Neutrophil (primary cell): ENCODE measurements around the gene DOLPP1.

Experiments
- H3K27ac ChIP-seq: fragments of 200-600 bp; sonication (generic); 2 replicates; pipeline ENCODE4 v1.5.1; 2016; ENCODE audit warnings: mild to moderate bottlenecking, moderate library complexity
- H3K27me3 ChIP-seq: fragments of 200-600 bp; sonication (generic); 2 replicates; pipeline ENCODE4 v1.6.0; 2016; ENCODE audit warnings: mild to moderate bottlenecking
- H3K36me3 ChIP-seq: fragments of 200-600 bp; sonication (generic); 2 replicates; pipeline ENCODE4 v1.5.1; 2017
- H3K4me1 ChIP-seq, 2 experiments: fragments of 200-600 bp in 1 of 2; sonication (generic) in 1 of 2; 1 replicate in 1 of 2; 2 replicates in 1 of 2; pipeline versions ENCODE4 v1.5.1 to v1.6.1; 2013 to 2016; ENCODE audit warnings: low read depth in 1 of 2, low read length in 1 of 2, mild to moderate bottlenecking in 1 of 2, moderate library complexity in 1 of 2; ENCODE audit not compliant: control insufficient read depth in 1 of 2, insufficient read depth in 1 of 2
- H3K4me3 ChIP-seq, 2 experiments: fragments of 200-600 bp in 1 of 2; sonication (generic) in 1 of 2; 1 replicate in 1 of 2; 2 replicates in 1 of 2; pipeline ENCODE4 v1.5.1; 2013 to 2016; ENCODE audit warnings: low read depth in 1 of 2, low read length in 1 of 2, mild to moderate bottlenecking in 1 of 2, moderate library complexity in 1 of 2
- H3K9me3 ChIP-seq: fragments of 200-600 bp; sonication (generic); 2 replicates; pipeline ENCODE4 v1.5.1; 2016
- CTCF ChIP-seq: fragments of 200-600 bp; sonication (generic); IDR thresholded peaks from 2 replicates; pipeline ENCODE4 v1.5.1; 2016; ENCODE audit warnings: antibody characterized with exemption

Gene DOLPP1

GRCh38 chr9:129036241-129036922 is 44.5 kb upstream of the DOLPP1 start, which contains the start of gene MIGA2:
MIGA2 (plus strand) TSS chr9:129036626; CDS start chr9:129040595, 3,969 bp downstream.
- H3K36me3 ChIP-seq: peaks cover 5% of the 10 kb centered on the region
- peak within 1 kb of the TSS; percentile 93 to 98 for H3K4me3 ChIP-seq
- peak within 1 kb of the TSS; percentile 84 for H3K27ac ChIP-seq
- H3K27me3 ChIP-seq: no peaks in the 10 kb centered on the region
- H3K9me3 ChIP-seq: no peaks in the 10 kb centered on the region
- peaks cover 21 to 26% of the 10 kb centered on the region in 2 experiments for H3K4me1 ChIP-seq
- TF ChIP-seq CTCF: no peak

- peak overlapping the region; percentile 93 to 98 for H3K4me3 ChIP-seq
- H3K27me3 ChIP-seq: no peaks in the 10 kb centered on the region
- TF ChIP-seq CTCF: no peak
- peaks cover 13% of the 10 kb centered on the region for H3K36me3 ChIP-seq
- H3K9me3 ChIP-seq: no peaks in the 10 kb centered on the region
- H3K4me1 ChIP-seq: peaks cover 21 to 26% of the 10 kb centered on the region in 2 experiments
- H3K27ac ChIP-seq: peak overlapping the region; percentile 84
These were observed 43.8 kb upstream of the DOLPP1 start for GRCh38 chr9:129036923-129037766.

GRCh38 chr9:129037767-129038098 is 43.2 kb upstream of the DOLPP1 start:
- Histone ChIP-seq H3K36me3 (peaks cover 19% of the 10 kb centered on the region), H3K9me3 (no peaks in the 10 kb centered on the region), H3K27ac (no peak overlapping the region), H3K4me3 (peak overlapping the region in 1 of 2 experiments; percentile 93), H3K27me3 (no peaks in the 10 kb centered on the region), H3K4me1 (peaks cover 21 to 26% of the 10 kb centered on the region in 2 experiments)
- TF ChIP-seq CTCF: no peak

- Histone ChIP-seq H3K27ac (no peak overlapping the region), H3K4me1 (peaks cover 21 to 26% of the 10 kb centered on the region in 2 experiments), H3K36me3 (peaks cover 22% of the 10 kb centered on the region), H3K4me3 (no peak overlapping the region), H3K9me3 (no peaks in the 10 kb centered on the region), H3K27me3 (no peaks in the 10 kb centered on the region)
- TF ChIP-seq CTCF: no peak
These were observed 42.6 kb upstream of the DOLPP1 start for GRCh38 chr9:129038109-129038852.

- Histone ChIP-seq H3K9me3 (no peaks in the 10 kb centered on the region), H3K27me3 (no peaks in the 10 kb centered on the region), H3K36me3 (peaks cover 40% of the 10 kb centered on the region), H3K4me3 (no peak overlapping the region), H3K27ac (no peak overlapping the region), H3K4me1 (peaks cover 21 to 26% of the 10 kb centered on the region in 2 experiments)
- no peak for TF ChIP-seq CTCF
These were observed 40.7 kb upstream of the DOLPP1 start for GRCh38 chr9:129040113-129040643.
